Stimulated activated CD8-positive, alpha-beta memory T cell treated with anti-CD3 and anti-CD28 coated beads, Interleukin-4, amount 100 ng/mL, for 48 hours (primary cell): Measurements from ENCODE around the gene SHPK.
A peak's percentile ranks its signal among the peaks of the same experiment; 100 is the strongest.

ENCODE experiments used
- DNase-seq: peaks from one replicate; pipeline ENCODE4 v3.0.0-alpha.2; 2020

SHPK gene

DNA sequence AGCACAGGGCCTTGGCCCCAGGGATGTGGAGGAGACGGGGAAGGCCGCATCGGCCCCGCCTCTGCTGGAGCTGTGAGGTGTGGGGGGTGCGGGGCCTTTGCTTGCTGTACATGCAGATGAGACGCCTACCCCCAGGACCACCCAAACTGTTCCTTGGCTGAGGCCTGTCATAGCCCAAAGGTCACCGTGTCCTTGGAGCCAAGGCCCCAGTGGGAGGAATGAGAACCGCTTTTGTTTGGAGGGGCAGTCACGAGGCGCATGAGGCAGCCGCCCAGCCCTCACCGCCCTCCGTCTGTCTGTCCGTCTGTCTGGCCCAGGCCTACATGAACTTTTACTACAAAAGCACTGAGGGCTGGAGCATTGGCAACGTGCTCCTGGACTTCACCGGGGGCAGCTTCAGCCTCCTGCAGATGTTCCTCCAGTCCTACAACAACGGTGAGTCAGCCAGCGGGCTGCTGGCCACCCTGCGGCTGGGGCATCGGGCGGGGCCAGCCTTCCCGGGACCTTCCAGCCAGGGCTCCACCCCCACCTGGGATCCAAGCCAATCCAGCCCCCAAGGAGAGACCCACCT is 23.6 kb upstream of the SHPK start:
- DNase-seq: no peak

DNA sequence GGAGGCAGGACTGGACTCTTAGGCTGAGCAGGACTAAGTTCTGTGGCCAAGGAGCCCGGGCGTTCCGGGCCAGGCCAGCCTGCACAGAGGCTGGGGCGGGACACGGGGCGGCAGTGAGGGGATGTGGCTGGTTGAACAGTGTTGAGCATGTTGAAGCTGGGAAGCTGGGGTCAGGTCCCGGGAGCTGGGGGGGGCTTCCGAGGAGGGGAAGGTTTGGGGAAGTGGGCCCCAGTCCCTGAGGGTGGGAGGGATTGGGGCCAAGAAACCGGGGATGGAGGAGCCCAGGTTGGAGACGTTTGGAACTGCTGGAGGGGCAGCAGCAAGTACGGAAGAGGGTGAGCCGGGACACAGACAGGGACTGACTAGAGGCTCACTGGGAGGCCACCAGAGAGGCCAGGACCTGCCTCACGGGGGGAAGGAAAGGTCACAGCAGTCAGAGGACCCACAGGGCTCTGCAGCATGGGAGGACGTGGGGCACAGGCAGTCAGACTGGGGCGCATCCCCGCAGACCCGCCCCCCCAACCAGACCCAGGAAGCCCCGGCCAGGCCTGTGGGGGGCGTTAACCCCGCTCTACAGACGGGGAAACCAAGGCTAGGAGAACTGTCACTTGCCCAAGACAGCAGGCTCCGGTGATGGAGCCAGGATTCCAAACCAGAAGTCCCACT is 22.9 kb upstream of the SHPK start:
- DNase-seq: no peak

DNA sequence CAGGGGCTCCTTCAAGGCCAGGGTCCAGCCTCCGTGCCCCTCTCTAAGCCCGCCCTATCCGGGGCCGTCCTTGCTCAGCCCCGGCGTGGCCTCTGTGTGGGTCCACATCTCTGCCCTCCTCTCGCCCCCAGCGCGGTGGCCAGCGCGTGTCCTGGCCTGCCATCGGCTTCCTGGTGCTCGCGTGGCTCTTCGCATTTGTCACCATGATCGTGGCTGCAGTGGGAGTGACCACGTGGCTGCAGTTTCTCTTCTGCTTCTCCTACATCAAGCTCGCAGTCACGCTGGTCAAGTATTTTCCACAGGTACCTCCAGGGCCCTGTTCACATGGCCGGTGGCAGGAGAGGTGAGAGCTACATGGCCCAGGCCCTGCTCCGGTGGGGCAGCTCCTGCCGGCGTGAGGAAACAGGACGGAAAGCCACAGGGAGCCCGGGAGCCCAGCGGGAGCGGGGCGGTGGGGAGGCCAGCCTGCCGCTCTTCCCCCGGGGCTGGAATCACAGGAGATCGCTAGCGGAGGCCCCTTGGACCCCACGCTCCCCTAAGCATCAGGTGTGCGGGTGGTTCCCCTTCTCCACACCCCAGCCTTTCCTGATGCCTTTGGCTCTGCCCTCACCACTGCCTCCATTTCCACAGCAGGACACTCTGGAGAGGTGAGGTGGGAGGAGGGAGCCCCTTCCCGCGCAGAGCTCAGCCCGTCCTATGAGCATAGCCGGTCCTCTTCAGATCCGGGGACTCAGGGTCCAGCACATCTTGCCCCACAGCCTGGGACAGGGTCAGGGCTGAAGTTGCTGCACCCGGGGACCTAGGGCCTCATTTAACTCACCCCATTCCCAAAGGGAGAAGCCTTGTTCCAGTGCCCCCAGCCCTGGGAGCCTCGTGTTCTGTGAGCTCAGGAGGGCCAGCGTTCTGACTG is 22.1 kb upstream of the SHPK start:
- no peak for DNase-seq

DNA sequence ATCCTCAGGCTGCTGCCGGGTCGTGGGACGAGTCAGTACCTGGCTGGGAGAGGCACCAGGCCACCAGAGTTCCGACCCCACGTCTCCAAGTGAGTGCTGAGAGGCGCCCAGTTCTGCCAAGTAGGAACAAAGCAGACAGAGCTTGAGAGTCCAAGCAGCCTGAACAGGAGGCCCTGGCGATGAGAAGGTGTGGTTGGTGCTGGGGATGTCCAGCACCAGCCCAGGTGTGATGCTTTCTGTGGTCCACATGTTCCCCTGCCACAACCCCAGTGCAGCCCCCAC is 21.5 kb upstream of the SHPK start:
- no peak for DNase-seq

DNA sequence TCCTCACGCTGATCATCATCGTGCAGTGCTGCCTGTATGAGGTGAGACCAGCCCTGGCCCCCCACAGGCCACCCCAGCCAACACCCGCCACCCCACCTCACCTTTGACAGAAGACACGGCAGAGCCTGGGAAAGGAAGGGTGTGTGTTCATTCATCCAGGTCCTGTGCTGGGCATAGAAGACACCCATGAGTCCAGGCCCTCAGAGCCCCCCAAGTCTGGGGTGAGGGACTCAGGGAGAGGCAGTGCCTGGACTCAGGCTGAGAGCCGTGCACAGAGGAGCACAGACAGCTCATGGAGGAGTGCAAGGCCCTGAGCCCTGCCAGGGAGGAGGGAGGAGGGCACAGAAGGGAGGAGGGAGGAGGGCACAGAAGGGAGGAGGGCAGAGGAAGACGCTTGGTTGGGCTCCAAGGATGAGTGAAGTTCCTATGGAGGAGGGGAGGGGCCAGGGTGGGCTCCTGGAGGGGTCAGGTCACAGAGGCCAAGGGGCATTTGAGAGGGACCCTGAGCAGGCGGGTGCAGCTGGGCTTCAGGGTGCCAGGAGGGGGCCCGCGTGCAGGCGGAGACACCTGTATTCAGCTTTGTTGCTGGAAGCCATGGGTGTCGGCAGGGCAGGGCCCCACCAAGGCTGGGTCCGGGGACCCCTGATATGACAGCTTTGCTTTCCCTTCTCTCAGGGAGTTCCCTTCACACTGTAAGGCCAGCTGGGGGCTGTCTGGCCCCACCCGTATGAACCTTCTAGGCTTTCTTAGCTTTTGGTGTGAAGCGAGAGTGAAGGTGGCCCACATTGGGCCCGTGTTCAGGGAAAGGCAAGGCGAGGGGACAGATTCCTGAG is 20.9 kb upstream of the SHPK start:
- no peak for DNase-seq

DNA sequence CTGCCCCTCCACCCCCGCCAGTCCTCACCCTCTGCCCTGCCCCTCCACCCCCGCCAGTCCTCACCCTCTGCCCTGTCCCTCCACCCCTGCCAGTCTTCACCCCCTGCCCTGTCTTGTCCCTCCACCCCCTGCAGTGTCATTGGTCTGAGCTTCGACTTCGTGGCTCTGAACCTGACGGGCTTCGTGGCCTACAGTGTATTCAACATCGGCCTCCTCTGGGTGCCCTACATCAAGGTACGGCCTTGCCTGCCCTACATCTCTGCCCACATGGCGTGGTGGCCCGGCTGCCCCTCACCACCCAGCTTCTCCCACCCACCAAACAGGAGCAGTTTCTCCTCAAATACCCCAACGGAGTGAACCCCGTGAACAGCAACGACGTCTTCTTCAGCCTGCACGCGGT is 20.3 kb upstream of the SHPK start:
- no peak for DNase-seq

DNA sequence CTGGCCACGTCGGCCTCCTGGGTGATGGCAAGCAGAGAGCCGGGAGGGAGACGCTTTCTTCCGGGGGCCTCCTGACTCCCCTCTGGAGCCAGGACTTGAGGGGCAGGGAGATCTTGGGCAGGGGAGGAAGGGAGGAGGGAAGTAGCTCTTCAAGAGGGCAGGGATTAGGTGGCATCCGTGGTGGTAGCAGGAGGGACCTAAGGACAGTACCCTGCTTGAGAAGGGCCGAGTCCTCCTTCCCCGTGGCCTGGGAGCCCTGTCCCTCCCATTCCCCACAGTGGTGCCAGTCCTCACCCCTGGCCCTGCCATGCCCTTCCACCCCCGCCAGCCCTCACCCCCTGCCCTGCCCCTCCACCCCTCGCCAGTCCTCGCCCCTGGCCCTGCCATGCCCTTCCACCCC is 19.7 kb upstream of the SHPK start:
- DNase-seq: no peak

DNA sequence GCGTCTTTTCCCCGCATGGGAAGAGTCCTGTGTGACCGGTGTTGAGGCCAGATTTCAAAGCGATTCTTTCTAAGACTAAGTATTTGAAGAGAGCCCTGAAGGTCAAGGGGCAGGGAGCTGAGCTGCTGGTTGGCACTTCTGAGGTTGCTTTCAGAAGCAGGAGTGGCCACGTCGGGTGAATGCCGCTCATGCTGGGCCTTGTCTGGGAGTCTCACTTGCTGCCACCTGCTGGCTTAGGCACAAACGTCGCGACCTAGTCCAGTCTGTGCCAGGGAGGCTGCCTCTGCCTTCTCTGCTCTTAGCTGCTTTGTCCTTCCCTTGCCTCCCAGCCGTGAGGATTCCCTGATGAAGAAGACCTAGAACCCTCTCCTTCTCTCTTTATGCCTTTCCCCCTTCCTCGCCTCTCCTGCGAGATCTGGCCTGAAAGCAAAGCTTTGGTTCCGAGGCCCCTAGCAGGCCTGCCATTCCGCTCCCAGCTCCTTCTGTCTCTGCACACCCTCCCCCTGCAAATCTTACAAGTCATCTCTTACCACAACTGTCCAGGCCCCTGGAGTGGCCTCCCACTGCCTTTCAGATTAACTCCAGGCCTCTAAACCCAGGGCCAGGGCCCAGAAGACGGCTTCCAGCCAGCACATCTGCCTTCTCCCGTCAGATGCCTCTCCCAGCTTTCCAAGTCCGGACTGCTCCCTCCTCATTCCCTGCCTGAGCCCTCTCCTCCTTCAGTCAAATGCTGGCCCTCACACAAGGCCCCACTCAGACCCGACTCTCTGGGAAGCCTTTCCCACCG is 11.9 kb upstream of the SHPK start:
- peak; percentile 69 for DNase-seq

DNA sequence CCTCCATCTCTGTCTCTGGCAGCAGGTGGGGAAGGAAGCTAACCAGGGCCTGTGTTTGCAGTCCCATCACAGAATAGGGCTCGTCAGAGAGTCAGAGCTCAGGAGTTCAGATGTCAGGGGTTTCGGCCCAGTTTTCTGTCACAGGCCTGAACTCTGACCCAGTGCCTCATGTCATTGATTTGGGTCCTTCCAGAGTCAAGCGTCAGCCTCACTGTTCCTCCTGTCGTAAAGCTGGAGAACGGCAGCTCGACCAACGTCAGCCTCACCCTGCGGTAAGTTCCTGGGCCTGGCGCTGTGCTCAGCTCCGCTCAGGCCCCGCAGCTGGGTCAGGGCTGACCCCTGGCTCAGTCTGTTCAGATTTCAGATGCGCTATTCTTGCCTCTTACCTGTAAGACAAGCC is 11.2 kb upstream of the SHPK start:
- no peak for DNase-seq

DNA sequence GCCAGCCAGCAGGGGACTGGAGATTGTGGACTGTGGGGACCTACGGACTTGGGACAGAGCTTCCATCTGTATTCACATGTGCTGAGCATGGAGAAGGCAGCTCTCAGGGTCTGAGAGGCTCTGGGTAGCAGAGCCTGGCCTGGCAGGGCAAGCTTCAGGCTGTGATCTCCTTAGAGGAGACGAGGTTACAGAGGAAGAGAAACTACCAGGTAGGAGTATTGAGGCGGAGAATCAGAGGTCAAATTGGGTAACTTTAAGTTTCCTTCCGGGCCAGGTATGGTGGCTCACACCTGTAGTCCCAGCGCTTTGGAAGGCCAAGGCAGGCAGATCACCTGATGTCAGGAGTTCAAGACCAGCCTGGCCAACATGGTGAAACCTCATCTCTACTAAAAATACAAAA is 9.3 kb upstream of the SHPK start:
- DNase-seq: no peak

DNA sequence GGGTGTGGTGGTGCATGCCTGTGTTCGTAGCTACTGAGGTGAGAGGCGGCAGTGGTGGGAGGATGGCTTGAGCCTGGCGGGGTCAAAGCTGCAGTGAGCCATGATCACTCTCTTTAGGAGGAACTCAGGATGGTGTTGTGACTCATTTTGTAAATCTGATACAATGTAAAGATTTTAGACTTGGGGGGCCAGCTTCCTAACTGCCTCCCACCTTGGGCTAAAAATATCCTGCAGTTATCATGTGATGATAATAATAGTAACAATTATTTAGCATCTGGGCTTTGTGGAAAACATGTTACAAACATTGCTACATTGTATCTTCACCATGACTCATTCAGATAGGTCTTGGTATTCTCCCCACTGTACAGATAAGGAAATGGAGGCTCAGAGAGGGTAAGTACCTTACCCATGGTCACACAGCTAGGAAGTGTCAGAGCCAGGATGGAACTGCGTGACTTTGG is 7.9 kb upstream of the SHPK start:
- DNase-seq: peak; percentile 72

DNA sequence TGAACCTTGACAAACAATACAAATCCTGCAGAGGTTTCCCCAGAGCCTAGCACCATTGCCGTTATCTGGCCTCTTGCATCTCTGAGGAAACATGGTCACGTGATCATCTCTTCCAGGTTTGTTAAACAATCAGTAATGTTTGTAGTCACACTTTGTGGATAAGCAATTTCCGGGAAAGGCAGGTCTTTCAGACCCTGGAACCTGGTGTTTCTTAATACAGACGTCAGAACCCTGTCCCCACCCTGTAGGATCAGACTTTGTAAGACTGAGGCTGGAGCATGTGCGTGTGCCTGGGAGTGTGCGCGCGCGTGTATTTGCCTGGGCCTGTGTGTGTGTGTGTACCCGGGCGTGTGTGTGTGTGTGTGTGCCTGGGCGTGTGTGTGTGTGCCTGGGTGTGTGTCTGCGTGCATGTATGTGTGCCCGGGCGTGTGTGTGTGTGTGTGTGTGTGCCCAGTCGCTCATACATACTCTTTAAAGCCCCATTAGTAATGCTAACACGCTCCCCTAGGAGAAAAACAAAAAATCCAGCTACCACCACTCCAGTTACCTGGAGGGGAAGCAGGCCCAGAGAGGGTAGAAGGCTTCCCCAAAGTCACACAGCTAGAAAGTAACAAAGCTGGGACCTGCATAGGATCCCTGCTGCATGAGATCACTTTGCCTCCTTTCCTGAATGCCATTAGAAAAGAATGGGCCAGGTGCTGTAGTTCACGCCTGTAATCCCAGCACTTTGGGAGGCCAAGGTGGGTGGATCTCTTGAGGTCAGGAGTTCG is 5.9 kb upstream of the SHPK start:
- no peak for DNase-seq

DNA sequence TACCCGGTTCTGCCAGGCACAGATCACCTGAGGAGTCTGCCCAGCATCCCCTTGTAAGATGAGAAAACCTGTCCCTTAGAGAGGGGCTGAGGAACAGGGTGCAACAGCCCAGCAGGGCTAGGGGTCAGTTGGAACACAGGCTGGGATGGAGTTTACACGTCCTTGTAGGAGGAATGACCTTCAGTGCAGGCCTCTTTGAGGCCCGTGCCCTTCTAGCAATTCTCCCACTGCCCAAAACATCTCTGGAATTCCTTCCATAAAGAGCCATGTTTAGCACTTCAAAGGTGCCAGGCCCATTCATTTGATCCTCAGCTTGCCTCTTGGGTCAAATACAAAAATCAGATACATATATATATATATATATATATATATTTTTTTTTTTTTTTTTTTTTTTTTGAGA is 5.0 kb upstream of the SHPK start:
- no peak for DNase-seq

DNA sequence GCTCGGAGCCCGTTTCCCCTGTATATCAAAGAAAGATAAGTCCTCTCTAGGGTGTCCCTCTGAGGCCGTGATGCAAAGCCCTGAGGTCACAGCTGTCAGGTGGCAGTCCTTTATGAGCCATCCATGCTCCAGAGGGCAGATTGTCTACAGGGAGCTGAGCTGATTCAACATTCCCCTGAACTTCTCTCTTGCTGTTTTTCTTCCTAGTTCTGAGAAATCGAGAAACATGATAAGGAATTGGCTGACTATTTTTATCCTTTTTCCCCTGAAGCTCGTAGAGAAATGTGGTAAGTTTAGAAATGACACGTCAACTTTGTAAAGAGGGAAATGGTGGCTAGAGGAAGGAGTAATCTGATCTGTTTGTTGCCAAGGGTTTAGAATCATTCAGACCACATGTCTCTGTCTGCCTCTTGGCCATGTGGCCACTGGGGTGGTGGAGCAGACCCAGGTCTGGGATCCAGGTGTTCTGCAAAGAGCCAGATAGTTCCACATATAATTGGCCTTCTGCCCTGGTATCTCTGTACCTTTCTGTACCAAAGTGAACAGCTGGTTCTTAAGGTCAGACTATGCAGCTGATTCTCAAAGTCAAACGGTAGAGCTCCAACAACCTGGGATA is 4.0 kb upstream of the SHPK start:
- DNase-seq: peak; percentile 72

DNA sequence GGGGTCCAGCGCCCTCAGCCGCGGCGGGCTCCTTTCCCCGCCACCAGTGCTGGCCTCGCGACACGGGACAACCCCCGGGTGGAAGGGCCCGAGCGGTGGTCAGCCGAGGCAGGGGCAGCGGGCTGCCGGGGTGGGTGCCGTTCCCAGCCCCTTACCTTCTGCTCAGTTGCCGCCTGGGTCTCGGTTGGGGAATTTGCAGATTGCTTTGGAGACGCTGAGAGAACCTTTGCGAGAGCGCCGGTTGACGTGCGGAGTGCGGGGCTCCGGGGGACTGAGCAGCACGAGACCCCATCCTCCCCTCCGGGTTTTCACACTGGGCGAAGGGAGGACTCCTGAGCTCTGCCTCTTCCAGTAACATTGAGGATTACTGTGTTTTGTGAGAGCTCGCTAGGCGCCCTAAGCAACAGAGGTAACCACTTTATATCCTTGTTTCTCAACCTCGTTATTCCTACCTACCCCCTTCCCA is 891 bp upstream of the SHPK start:
- peak; percentile 43 for DNase-seq

DNA sequence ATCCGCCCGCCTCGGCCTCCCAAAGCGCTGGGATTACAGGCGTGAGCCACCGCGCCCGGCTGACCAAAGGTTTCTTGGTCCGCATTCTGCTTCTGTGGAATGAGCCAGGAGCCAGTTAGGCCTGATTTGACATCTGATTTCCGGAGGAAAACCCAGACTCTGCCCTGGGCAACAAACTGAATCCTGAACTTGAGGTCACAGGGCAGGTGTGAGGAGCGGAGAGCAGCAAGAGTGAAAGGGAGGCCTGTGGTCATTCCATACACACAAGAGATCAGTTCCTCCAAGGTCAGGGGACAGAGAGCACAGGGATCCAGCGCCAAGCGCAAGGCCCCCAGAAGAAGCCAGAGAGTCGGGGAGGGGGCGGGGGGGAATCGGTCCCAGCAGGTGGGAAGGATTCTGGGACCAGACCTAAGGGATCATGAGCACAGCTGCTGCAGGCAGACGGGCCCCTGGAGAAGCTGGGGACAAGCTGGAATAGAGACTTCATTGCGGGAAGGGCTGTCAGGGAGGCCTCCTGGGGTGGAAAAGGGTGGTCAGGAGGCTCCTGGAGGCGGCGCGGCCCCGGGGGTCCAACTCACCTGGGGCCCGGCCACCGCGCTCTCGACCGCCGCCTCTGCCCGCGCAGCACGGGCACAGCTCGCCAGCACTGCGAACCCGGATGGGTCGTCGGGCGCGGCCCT is 436 bp downstream of the SHPK start:
- DNase-seq: no peak

DNA sequence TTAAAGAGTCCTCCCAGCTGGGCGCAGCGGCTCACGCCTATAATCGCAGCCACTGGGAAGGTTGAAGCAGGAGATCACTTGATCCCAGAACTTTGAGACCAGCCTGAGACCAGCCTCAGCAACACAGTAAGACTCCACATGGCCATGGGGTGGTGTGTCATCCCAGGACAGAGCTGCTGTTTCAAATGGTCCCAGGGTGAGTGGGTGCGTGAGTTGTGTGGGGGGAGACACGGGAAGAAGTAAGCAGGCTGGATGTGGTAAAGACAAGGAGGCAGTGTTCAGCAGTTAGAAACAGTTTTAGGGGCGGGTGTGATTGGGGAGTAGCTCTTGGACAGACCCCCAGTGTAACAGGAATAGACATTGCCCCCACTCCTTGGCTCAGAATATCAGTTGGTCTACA is 3.8 kb downstream of the SHPK start:
- DNase-seq: no peak

DNA sequence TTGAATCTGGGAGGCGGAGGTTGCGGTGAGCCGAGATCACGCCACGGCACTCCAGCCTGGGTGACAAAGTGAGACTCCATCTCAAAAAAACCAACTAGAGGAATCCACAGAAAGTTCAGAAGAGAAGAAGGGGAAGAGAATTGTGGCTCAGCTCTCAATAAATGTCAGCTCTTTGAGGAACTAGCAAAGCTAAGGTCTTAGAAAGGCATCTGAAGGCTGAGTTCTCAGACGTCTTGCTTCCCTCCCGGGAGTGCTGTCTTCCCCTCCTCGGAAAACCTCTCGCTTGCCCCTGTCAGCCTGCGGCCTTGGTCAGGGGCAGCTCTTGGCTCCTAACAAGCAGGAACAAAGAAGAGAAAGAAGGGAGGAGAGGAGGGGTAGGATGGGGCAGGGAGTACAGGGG is 5.3 kb downstream of the SHPK start:
- DNase-seq: no peak

DNA sequence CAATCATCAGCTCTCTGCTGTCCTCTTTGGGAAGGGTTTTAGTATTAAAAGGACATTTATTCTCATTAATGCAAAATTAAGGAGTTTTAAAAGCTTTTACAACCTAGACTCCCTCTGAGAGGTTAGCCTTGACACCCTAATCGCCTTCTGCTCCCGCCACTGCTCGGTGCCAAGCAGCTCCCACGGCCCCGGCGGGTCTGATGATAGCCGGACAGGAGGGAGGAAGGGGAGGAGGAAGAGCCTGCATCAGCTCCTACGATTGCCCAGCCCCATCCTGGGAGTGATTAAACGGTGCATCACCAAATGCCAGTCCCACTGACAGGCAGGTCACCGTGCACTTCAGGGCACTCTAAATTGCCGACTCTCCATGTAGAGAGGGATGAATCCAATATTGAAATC is 8.3 kb downstream of the SHPK start:
- DNase-seq: no peak
